NCI-H2107 treated with DMSO at 0.1 percent for 48 hours (cell line): ENCODE measurements around the gene KLHL17.
"Not testable (repeated sequence)": the region's sequence is repeated elsewhere in the genome, so short reads cannot be mapped to it uniquely, and the experiment has no call there.

Source experiments
- DNase-seq: peaks from one replicate; lab custom pipeline; 2025; ENCODE audit not compliant: unreplicated experiment; lab: John Stamatoyannopoulos, UW

KLHL17 gene

GRCh38 chr1:935751-936231, 24.6 kb upstream of the KLHL17 start:
- DNase-seq, result no peak

- DNase-seq, result no peak
Measured at GRCh38 chr1:936348-937264, 23.8 kb upstream of the KLHL17 start.

GRCh38 chr1:937521-937920, 22.9 kb upstream of the KLHL17 start:
- no peak for DNase-seq

- DNase-seq, result no peak
Measured at GRCh38 chr1:938088-938683, 22.2 kb upstream of the KLHL17 start.

GRCh38 chr1:938711-939489, 21.5 kb upstream of the KLHL17 start:
- DNase-seq, result no peak

GRCh38 chr1:939511-940106, 20.8 kb upstream of the KLHL17 start:
- DNase-seq, result no peak

- DNase-seq, result no peak
Measured at GRCh38 chr1:940107-941014, 20.0 kb upstream of the KLHL17 start.

GRCh38 chr1:941015-941587, 19.3 kb upstream of the KLHL17 start:
- DNase-seq, result no peak

GRCh38 chr1:941588-942383, 18.6 kb upstream of the KLHL17 start:
- no peak for DNase-seq

GRCh38 chr1:942411-942821, 18.0 kb upstream of the KLHL17 start:
- DNase-seq, result no peak

GRCh38 chr1:942864-943533, 17.4 kb upstream of the KLHL17 start:
- no peak for DNase-seq

- no peak for DNase-seq
Measured at GRCh38 chr1:943545-944340, 16.6 kb upstream of the KLHL17 start.

GRCh38 chr1:944341-945325, 15.8 kb upstream of the KLHL17 start:
- no peak for DNase-seq

- no peak for DNase-seq
Measured at GRCh38 chr1:945688-946556, 14.5 kb upstream of the KLHL17 start.

- not testable (repeated sequence) for DNase-seq
Measured at GRCh38 chr1:946811-947210, 13.6 kb upstream of the KLHL17 start.
